GM18519 (cell line): ENCODE measurements around the gene PRICKLE3.
"Not testable (repeated sequence)": the region's sequence is repeated elsewhere in the genome, so short reads cannot be mapped to it uniquely, and the experiment has no call there.

ENCODE experiments used
- ATAC-seq: cut with Tn5 transposase; IDR thresholded peaks from one replicate; pipeline ENCODE4 v1.9.1; 2021; ENCODE audit warnings: mild to moderate bottlenecking, moderate library complexity; ENCODE audit not compliant: unreplicated experiment, low FRiP score

PRICKLE3 gene

DNA sequence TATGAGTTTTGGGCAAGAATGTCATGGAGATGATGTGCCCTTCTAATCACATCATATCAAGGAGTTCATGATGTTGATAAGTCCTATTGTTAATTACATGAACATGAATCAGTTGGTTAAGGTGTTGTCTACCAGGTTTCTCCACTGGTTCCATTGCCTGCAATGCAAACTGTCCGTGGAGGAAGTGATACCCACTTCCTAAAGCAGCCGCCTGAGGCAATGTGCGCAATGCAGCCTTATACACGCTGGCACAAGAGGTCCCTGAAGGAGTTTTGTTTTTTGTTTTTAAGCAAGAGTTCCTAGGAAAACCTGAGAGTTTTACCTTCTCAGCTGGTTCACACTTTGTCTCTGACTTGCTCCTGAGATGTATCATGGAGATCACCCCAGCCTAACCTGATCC lies 56.7 kb downstream of the PRICKLE3 start:
- ATAC-seq, result no peak

DNA sequence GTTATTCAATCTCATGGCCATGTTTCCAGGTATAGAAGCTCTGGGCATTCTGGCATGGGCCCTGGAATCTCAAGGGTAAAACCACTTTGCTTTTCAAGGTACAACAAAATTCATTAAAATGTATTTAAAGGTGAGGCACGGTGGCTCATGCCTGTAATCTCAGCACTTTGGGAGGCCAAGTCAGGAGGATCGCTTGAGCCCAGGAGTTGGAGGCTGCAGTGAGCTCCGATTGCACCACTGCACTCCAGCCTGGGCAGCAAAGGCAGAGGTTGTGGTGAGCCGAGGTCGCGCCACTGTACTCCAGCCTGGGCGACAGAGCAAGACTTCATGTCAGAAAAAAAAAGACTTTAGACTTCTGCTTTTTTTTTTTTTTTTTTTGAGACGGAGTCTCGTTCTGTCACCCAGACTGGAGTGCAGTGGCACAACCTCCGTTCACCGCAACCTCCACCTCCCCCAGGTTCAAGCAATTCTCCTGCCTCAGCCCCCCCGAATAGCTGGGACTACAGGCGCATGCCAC lies 58.4 kb downstream of the PRICKLE3 start:
- not testable (repeated sequence) for ATAC-seq
